ENCODE results near the gene MAB21L3. TPM values are rescaled to one million over a fixed set of nuclear protein-coding genes. Genes with fewer than 3 reads are reported as not detected.

Gene MAB21L3
- total and polyA plus RNA-seq, 4 donors = 0.13 to 0.42 (median 0.26) TPM

DNA sequence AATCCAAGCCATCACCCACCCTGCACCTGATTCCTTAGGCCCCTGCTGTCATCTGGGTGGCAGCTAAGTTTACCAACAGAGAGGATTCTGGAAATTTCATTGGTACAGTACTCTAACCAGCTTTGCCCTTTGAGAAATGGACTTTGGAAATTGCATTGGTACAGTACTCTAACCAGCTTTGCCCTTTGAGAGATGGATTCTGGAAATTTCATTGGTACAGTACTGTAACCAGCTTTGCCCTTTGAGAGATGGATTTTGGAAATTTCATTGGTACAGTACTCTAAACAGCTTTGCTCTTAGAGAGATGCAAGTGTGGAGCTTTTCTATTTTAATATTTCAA, 42.5 kb downstream of the MAB21L3 start:
- Histone ChIP-seq H3K9me3 (ENCODE audit: control insufficient read depth in 4 of 4, low read length in 3 of 4) (no peaks in the 10 kb centered on the region), H3K27me3 (ENCODE audit: control insufficient read depth in 4 of 4, insufficient read depth in 4 of 4, low read length in 3 of 4) (no peaks in the 10 kb centered on the region), H3K27ac (ENCODE audit: low read depth in 1 of 2, low read length in 2 of 2) (peak overlapping the region; percentile 76 to 86), H3K4me3 (ENCODE audit: low read depth in 1 of 3, low read length in 3 of 3) (no peak overlapping the region), H3K4me1 (ENCODE audit: control insufficient read depth in 4 of 4, insufficient read depth in 4 of 4, low read length in 3 of 4) (peaks cover 8 to 38% (median 27%) of the 10 kb centered on the region in 4 donors), H3K9ac (ENCODE audit: low read depth in 1 of 2, low read length in 2 of 2) (no peak overlapping the region), H3K36me3 (ENCODE audit: control insufficient read depth in 4 of 4, insufficient read depth in 3 of 4, low read depth in 1 of 4, low read length in 3 of 4) (no peaks in the 10 kb centered on the region)
- no peak for TF ChIP-seq RAD21 (IDR thresholded peaks at IDR 0.05)
- no peak for TF ChIP-seq GABPA (IDR thresholded peaks at IDR 0.05 in 1 of 2, conservative IDR thresholded peaks at IDR 0.05 in 1 of 2)
- TF ChIP-seq HNF4A (conservative IDR thresholded peaks at IDR 0.05) = peak; percentile 78 to 88
- TF ChIP-seq, protein P1, sequence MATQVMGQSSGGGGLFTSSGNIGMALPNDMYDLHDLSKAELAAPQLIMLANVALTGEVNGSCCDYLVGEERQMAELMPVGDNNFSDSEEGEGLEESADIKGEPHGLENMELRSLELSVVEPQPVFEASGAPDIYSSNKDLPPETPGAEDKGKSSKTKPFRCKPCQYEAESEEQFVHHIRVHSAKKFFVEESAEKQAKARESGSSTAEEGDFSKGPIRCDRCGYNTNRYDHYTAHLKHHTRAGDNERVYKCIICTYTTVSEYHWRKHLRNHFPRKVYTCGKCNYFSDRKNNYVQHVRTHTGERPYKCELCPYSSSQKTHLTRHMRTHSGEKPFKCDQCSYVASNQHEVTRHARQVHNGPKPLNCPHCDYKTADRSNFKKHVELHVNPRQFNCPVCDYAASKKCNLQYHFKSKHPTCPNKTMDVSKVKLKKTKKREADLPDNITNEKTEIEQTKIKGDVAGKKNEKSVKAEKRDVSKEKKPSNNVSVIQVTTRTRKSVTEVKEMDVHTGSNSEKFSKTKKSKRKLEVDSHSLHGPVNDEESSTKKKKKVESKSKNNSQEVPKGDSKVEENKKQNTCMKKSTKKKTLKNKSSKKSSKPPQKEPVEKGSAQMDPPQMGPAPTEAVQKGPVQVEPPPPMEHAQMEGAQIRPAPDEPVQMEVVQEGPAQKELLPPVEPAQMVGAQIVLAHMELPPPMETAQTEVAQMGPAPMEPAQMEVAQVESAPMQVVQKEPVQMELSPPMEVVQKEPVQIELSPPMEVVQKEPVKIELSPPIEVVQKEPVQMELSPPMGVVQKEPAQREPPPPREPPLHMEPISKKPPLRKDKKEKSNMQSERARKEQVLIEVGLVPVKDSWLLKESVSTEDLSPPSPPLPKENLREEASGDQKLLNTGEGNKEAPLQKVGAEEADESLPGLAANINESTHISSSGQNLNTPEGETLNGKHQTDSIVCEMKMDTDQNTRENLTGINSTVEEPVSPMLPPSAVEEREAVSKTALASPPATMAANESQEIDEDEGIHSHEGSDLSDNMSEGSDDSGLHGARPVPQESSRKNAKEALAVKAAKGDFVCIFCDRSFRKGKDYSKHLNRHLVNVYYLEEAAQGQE (IDR thresholded peaks at IDR 0.05) = no peak
- peak; percentile 60 for TF ChIP-seq HNF4G (IDR thresholded peaks at IDR 0.05)
- no peak for TF ChIP-seq SP1 (IDR thresholded peaks at IDR 0.05)
- DNase-seq (ENCODE audit: low spot score) = no peak

DNA sequence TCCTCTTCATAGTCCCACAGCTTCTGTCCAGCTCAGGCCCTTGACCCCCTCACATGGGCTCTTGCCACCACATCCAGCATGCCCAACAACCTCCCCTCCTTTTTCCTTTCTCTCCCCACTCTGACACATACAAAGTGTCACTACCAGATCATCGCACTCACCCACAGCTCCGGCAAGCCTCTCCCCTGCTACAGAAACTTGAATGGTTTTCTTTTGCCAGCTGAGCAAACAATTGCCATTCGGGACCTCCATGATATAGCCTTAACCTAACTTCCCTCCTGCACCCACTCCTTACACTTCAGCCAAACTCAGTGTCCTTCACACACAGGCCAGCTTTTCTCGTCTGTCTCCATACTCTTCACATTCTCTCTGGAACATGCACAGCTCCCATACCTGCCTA, 43.3 kb downstream of the MAB21L3 start:
- Histone ChIP-seq H3K9ac (ENCODE audit: low read depth in 1 of 2, low read length in 2 of 2) (no peak overlapping the region), H3K4me1 (ENCODE audit: control insufficient read depth in 4 of 4, insufficient read depth in 4 of 4, low read length in 3 of 4) (peaks cover 8 to 41% (median 28%) of the 10 kb centered on the region in 4 donors), H3K36me3 (ENCODE audit: control insufficient read depth in 4 of 4, insufficient read depth in 3 of 4, low read depth in 1 of 4, low read length in 3 of 4) (no peaks in the 10 kb centered on the region), H3K27ac (ENCODE audit: low read depth in 1 of 2, low read length in 2 of 2) (no peak overlapping the region), H3K9me3 (ENCODE audit: control insufficient read depth in 4 of 4, low read length in 3 of 4) (no peaks in the 10 kb centered on the region), H3K4me3 (ENCODE audit: low read depth in 1 of 3, low read length in 3 of 3) (no peak overlapping the region), H3K27me3 (ENCODE audit: control insufficient read depth in 4 of 4, insufficient read depth in 4 of 4, low read length in 3 of 4) (no peaks in the 10 kb centered on the region)
- TF ChIP-seq YY1 (IDR thresholded peaks at IDR 0.05) = no peak
- TF ChIP-seq RAD21 (IDR thresholded peaks at IDR 0.05) = no peak
- no peak for TF ChIP-seq SP1 (IDR thresholded peaks at IDR 0.05)
- WGBS = 81% methylated on average over 4 of the region's 4 CpGs
- no peak for DNase-seq (ENCODE audit: low spot score)

DNA sequence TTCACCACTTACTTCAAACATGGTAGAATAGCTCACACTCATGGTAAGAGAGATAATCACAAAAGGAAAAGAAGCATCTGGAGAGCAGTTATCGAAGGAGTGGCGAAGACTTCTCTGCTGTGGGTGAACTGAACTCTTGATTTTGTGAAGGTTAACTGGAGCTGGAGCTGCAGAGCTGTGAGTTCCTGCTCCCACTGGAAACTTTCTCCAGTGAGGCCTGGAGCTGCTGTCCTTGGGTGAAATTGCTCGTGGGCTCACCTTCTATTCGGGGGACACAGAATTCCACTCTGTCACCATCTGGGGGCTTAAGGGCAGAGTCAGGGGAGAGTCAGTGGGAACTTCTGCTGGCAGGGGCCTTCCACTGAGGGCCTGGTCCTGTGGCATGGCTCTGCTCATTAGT, 45.9 kb downstream of the MAB21L3 start:
- H3K27ac ChIP-seq (ENCODE audit: low read depth in 1 of 2, low read length in 2 of 2) = no peak overlapping the region
- no peak overlapping the region for H3K9ac ChIP-seq (ENCODE audit: low read depth in 1 of 2, low read length in 2 of 2)
- H3K27me3 ChIP-seq (ENCODE audit: control insufficient read depth in 4 of 4, insufficient read depth in 4 of 4, low read length in 3 of 4) = no peaks in the 10 kb centered on the region
- no peak overlapping the region for H3K4me3 ChIP-seq (ENCODE audit: low read depth in 1 of 3, low read length in 3 of 3)
- no peak for DNase-seq (ENCODE audit: low spot score)
- peaks cover 8 to 33% (median 26%) of the 10 kb centered on the region in 4 donors for H3K4me1 ChIP-seq (ENCODE audit: control insufficient read depth in 4 of 4, insufficient read depth in 4 of 4, low read length in 3 of 4)
- 95% methylated on average over 4 of the region's 4 CpGs for WGBS
- H3K36me3 ChIP-seq (ENCODE audit: control insufficient read depth in 4 of 4, insufficient read depth in 3 of 4, low read depth in 1 of 4, low read length in 3 of 4) = no peaks in the 10 kb centered on the region
- no peaks in the 10 kb centered on the region for H3K9me3 ChIP-seq (ENCODE audit: control insufficient read depth in 4 of 4, low read length in 3 of 4)
- no peak for TF ChIP-seq JUND (IDR thresholded peaks at IDR 0.05)
- no peak for TF ChIP-seq FOXA1 (IDR thresholded peaks at IDR 0.05)
- no peak for TF ChIP-seq RAD21 (IDR thresholded peaks at IDR 0.05)
- TF ChIP-seq TAF1 (conservative IDR thresholded peaks at IDR 0.05) = no peak
- TF ChIP-seq RXRA (IDR thresholded peaks at IDR 0.05) = no peak
- no peak for TF ChIP-seq EGR1 (IDR thresholded peaks at IDR 0.05; ENCODE audit: low read depth in 2 of 2)
- no peak for TF ChIP-seq FOXA2 (IDR thresholded peaks at IDR 0.05)
- TF ChIP-seq SP1 (IDR thresholded peaks at IDR 0.05) = no peak
- TF ChIP-seq, protein P2, sequence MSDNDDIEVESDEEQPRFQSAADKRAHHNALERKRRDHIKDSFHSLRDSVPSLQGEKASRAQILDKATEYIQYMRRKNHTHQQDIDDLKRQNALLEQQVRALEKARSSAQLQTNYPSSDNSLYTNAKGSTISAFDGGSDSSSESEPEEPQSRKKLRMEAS (IDR thresholded peaks at IDR 0.05) = no peak
- no peak for TF ChIP-seq HNF4A (conservative IDR thresholded peaks at IDR 0.05)
- TF ChIP-seq, protein P3, sequence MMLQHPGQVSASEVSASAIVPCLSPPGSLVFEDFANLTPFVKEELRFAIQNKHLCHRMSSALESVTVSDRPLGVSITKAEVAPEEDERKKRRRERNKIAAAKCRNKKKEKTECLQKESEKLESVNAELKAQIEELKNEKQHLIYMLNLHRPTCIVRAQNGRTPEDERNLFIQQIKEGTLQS (IDR thresholded peaks at IDR 0.05) = no peak
- TF ChIP-seq, protein P4, sequence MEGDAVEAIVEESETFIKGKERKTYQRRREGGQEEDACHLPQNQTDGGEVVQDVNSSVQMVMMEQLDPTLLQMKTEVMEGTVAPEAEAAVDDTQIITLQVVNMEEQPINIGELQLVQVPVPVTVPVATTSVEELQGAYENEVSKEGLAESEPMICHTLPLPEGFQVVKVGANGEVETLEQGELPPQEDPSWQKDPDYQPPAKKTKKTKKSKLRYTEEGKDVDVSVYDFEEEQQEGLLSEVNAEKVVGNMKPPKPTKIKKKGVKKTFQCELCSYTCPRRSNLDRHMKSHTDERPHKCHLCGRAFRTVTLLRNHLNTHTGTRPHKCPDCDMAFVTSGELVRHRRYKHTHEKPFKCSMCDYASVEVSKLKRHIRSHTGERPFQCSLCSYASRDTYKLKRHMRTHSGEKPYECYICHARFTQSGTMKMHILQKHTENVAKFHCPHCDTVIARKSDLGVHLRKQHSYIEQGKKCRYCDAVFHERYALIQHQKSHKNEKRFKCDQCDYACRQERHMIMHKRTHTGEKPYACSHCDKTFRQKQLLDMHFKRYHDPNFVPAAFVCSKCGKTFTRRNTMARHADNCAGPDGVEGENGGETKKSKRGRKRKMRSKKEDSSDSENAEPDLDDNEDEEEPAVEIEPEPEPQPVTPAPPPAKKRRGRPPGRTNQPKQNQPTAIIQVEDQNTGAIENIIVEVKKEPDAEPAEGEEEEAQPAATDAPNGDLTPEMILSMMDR (IDR thresholded peaks at IDR 0.05; ENCODE audit: low read depth, low read length, missing input control) = no peak
- no peak for TF ChIP-seq HNF4G (IDR thresholded peaks at IDR 0.05)
- TF ChIP-seq, protein P1 (IDR thresholded peaks at IDR 0.05) = no peak
- no peak for TF ChIP-seq GABPA (IDR thresholded peaks at IDR 0.05 in 1 of 2, conservative IDR thresholded peaks at IDR 0.05 in 1 of 2)
- TF ChIP-seq, protein P5, sequence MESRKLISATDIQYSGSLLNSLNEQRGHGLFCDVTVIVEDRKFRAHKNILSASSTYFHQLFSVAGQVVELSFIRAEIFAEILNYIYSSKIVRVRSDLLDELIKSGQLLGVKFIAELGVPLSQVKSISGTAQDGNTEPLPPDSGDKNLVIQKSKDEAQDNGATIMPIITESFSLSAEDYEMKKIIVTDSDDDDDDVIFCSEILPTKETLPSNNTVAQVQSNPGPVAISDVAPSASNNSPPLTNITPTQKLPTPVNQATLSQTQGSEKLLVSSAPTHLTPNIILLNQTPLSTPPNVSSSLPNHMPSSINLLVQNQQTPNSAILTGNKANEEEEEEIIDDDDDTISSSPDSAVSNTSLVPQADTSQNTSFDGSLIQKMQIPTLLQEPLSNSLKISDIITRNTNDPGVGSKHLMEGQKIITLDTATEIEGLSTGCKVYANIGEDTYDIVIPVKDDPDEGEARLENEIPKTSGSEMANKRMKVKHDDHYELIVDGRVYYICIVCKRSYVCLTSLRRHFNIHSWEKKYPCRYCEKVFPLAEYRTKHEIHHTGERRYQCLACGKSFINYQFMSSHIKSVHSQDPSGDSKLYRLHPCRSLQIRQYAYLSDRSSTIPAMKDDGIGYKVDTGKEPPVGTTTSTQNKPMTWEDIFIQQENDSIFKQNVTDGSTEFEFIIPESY (IDR thresholded peaks at IDR 0.05) = no peak
